Heart left ventricle (tissue), 13 donors: ENCODE measurements around the gene CPLX3.

Experiments
- POLR2A ChIP-seq, 2 donors: fragments of 450-650 bp; IDR thresholded peaks; one replicate each; pipeline ENCODE4 v1.6.1; 2017; ENCODE audit warnings: antibody characterized with exemption in 2 of 2, mild to moderate bottlenecking in 2 of 2, moderate library complexity in 2 of 2
- TF ChIP-seq, protein P1 (sequence below), 12 donors: fragments of 200-600 bp; sonication (generic) in 4 of 12; IDR thresholded peaks; one replicate each; pipeline versions ENCODE4 v1.5.0 to v1.8.0; 2018 to 2022; ENCODE audit warnings: antibody characterized with exemption in 12 of 12, mild to moderate bottlenecking in 5 of 12
- donor health status: ischemic (EF 13 %, LVEDD 7.1; RV severe dilation, severe dysfunction).
- donor health status: DM: no; HTN: yes; CAD: no.
- donor health status: DM: no; HTN: no; CAD: no.
- donor health status: ischemic (EF 25% LVEDD 6.9; RV normal size, moderate dysfunction).
- donor health status: ischemic (EF 25% LVEDD 5.7; RV mildly dilated, moderate dysfunction).
- donor health status: ischemic (EF 35%, LVEDD 5.7; RV mildly dilated, moderate dysfunction).
- donor health status: nonischemic (EF 11% LVEDD 7.7; RV severe dilation, severe dysfunction).
- donor health status: DM: yes; HTN: yes; CAD: no.
- donor health status: PGD.
- donor health status: ischemic (EF 29% LVEDD 5.4; RV normal size, mild dysfunction).
- donor health status: nonischemic (EF 23%, LVEDD 6.1; RV moderate dilation, normal function).

DNA sequence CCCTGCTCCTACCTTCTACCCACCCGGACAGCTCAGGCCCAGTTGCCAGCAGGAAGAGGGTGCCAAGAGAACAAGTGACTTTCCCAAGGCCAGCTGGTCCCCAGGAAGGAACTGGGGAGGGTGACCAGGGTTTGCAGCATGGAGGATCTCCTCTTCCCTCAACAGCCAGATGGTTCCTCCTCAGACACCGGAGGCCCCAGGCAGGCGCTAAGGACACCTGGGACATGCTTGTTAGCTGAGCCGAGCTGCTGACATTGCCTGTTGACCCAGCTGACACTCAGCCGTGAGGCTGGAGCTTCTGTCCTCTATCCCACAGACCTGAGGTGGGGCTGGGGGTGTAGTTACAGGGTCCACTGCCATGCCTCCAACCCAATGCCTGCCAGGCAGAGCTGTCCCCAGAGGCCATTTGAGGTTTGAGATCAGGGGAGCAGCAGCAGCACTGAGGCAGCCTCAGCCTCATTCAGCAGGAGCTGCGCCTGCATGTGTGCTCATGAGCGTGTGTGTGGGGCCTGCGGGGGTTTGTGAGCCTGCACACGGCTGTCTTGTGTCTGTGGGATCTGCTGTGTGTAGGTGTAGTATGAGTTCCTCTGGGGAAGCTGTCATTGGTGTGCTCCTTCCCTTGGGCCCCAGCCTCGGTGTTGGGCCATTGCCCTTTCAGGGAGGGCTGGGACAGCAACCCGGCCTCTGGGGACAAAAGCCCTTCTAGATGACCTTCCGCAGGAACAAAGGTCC is 7.1 kb downstream of the CPLX3 start:
- TF ChIP-seq, protein P1, sequence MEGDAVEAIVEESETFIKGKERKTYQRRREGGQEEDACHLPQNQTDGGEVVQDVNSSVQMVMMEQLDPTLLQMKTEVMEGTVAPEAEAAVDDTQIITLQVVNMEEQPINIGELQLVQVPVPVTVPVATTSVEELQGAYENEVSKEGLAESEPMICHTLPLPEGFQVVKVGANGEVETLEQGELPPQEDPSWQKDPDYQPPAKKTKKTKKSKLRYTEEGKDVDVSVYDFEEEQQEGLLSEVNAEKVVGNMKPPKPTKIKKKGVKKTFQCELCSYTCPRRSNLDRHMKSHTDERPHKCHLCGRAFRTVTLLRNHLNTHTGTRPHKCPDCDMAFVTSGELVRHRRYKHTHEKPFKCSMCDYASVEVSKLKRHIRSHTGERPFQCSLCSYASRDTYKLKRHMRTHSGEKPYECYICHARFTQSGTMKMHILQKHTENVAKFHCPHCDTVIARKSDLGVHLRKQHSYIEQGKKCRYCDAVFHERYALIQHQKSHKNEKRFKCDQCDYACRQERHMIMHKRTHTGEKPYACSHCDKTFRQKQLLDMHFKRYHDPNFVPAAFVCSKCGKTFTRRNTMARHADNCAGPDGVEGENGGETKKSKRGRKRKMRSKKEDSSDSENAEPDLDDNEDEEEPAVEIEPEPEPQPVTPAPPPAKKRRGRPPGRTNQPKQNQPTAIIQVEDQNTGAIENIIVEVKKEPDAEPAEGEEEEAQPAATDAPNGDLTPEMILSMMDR (IDR thresholded peaks at IDR 0.05), result no peak
- TF ChIP-seq POLR2A (IDR thresholded peaks at IDR 0.05), result no peak
